Thyroid gland (tissue), 4 donors: ENCODE results near the gene UNC13D. TPM values are rescaled to one million over a fixed set of nuclear protein-coding genes. Genes with fewer than 3 reads are reported as not detected.

ENCODE experiments used
- DNase-seq, 2 donors: peaks; one replicate each; pipeline ENCODE4 v3.0.0-alpha.2; 2019
- H3K27ac ChIP-seq, 3 donors: fragments of 200-600 bp; sonication (generic); 1 replicate in 2 of 3; 2 replicates in 1 of 3; pipeline ENCODE4 v1.5.1; 2016 to 2019; ENCODE audit warnings: mild to moderate bottlenecking in 1 of 3, moderate library complexity in 1 of 3
- H3K27me3 ChIP-seq: fragments of 200-600 bp; sonication (generic); one replicate; pipeline ENCODE4 v1.5.1; 2019
- H3K36me3 ChIP-seq, 2 donors: fragments of 200-600 bp; sonication (generic); one replicate each; pipeline ENCODE4 v1.5.1; 2016 to 2019
- H3K4me1 ChIP-seq, 2 donors: fragments of 200-600 bp; sonication (generic); one replicate each; pipeline ENCODE4 v1.5.1; 2017 to 2019
- H3K4me3 ChIP-seq, 3 donors: fragments of 200-600 bp; sonication (generic); replicated peaks in 1 of 3; 1 replicate in 2 of 3; 2 replicates in 1 of 3; pipeline ENCODE4 v1.5.1; 2016; ENCODE audit warnings: mild to moderate bottlenecking in 1 of 3
- H3K9me3 ChIP-seq: fragments of 200-600 bp; sonication (generic); one replicate; pipeline ENCODE4 v1.5.1; 2017
- POLR2A ChIP-seq, 2 donors: fragments of 450-650 bp; IDR thresholded peaks; one replicate each; pipeline ENCODE4 v1.6.1; 2017; ENCODE audit warnings: antibody characterized with exemption in 2 of 2, mild to moderate bottlenecking in 2 of 2, moderate library complexity in 1 of 2
- WGBS, 2 donors: methylation state at CpG; one replicate each; pipeline ENCODE4 v1.1.5; 2017; 5-methylcytosine and 5-hydroxymethylcytosine counted together
- intact Hi-C: fragments of 100-400 bp; cut with DNase I; formaldehyde crosslinking; loops from one replicate; pipeline ENCODE4 v1.15.1; 2023
- total RNA-seq, 4 donors: library from RNA; depleted of rRNA; stranded (reverse); fragments of >200 nt; gene quantifications; one replicate each; pipeline ENCODE4 v1.2.3, GENCODE V29; 2016
- TF ChIP-seq, protein P1 (sequence below), 6 experiments: fragments of 200-600 bp in 3 of 6; fragments of 450-650 bp in 3 of 6; sonication (generic) in 3 of 6; IDR thresholded peaks; one replicate each; pipeline ENCODE4 v1.5.1; 2016 to 2019; ENCODE audit warnings: antibody characterized with exemption in 6 of 6, mild to moderate bottlenecking in 2 of 6, inconsistent platforms in 1 of 6, moderate library complexity in 1 of 6

Gene UNC13D
- total RNA-seq, 4 donors from 2014 or later: 4.0 to 8.1 (median 5.2) TPM

GRCh38 chr17:75848523-75849278 is 4.5 kb upstream of the UNC13D start:
- 35 to 43% methylated on average over 13 to 16 of the region's 16 CpGs for WGBS, 2 donors
- TF ChIP-seq POLR2A (IDR thresholded peaks at IDR 0.05): no peak
- TF ChIP-seq, protein P1, sequence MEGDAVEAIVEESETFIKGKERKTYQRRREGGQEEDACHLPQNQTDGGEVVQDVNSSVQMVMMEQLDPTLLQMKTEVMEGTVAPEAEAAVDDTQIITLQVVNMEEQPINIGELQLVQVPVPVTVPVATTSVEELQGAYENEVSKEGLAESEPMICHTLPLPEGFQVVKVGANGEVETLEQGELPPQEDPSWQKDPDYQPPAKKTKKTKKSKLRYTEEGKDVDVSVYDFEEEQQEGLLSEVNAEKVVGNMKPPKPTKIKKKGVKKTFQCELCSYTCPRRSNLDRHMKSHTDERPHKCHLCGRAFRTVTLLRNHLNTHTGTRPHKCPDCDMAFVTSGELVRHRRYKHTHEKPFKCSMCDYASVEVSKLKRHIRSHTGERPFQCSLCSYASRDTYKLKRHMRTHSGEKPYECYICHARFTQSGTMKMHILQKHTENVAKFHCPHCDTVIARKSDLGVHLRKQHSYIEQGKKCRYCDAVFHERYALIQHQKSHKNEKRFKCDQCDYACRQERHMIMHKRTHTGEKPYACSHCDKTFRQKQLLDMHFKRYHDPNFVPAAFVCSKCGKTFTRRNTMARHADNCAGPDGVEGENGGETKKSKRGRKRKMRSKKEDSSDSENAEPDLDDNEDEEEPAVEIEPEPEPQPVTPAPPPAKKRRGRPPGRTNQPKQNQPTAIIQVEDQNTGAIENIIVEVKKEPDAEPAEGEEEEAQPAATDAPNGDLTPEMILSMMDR (IDR thresholded peaks at IDR 0.05): peak in 5 of 6 experiments; percentile 35 to 60 (median 51)
- peaks cover 29 to 64% of the 10 kb centered on the region in 2 donors for H3K4me1 ChIP-seq
- intact Hi-C loops: loop anchor here (10.0 kb wide), 1 partner anchor 184 kb away; the partner anchor contains the start of genes RECQL5 and SAP30BP
- no peaks in the 10 kb centered on the region for H3K9me3 ChIP-seq
- H3K4me3 ChIP-seq: no peak overlapping the region
- peak; percentile 71 to 82 for DNase-seq
- peaks cover 52 to 54% of the 10 kb centered on the region in 2 donors for H3K36me3 ChIP-seq
- H3K27ac ChIP-seq: peak overlapping the region in 2 of 3 donors; percentile 49 to 90
- no peaks in the 10 kb centered on the region for H3K27me3 ChIP-seq

DNA sequence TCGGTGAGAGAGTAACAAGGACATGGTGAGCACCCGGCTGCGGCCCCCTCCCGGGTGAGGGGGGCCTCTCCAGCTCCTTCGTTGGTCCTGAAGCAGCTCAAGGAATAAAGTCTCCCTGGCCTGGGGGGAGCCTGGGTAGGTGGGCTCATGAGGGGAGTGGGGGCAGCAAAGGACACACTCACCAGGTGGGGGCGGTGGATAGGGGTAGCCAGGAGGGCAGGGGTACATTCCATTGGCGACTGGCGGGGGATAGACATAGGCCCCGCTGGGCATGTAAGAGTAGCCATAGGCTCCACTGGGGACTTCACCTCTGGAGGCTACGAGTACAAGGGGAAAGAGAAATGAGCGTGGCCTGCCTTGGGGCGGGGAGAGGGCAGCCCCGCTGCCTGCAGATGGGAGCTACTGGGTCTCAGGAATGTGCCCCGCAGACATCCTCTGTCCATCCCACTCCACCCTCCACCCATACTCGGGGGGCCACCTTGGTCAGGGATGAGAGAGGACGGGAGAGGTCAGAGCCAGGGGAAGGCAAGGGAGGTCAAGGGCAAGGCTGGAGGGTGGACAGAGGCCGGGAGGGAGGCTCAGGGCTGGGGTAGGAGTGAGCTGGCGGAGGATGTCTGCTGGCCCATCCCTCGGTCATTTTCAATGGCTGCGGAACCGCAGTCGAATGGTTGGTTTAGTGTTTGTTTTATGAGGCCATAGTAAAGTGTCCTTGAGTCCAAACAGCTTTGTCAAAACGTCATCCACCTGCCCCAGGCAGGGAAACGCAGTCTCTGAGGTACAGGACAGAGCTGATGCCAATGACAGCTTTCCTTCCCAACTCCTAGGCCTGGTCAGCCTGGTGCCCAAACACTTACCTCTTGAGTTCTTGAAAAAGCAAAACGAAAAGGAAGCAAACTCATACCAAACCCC is 3.7 kb upstream of the UNC13D start:
- peaks cover 25 to 56% of the 10 kb centered on the region in 2 donors for H3K4me1 ChIP-seq
- 83 to 85% methylated on average over 24 to 25 of the region's 25 CpGs for WGBS, 2 donors
- intact Hi-C loops: loop anchor here (10.0 kb wide), 1 partner anchor 183 kb away; the partner anchor contains the start of genes RECQL5 and SAP30BP
- no peak overlapping the region for H3K4me3 ChIP-seq
- H3K27me3 ChIP-seq: no peaks in the 10 kb centered on the region
- peaks cover 52 to 54% of the 10 kb centered on the region in 2 donors for H3K36me3 ChIP-seq
- no peaks in the 10 kb centered on the region for H3K9me3 ChIP-seq
- DNase-seq: no peak
- TF ChIP-seq POLR2A (IDR thresholded peaks at IDR 0.05): no peak
- TF ChIP-seq, protein P1 (IDR thresholded peaks at IDR 0.05): no peak
- H3K27ac ChIP-seq: peak overlapping the region in 2 of 3 donors; percentile 49 to 90

DNA sequence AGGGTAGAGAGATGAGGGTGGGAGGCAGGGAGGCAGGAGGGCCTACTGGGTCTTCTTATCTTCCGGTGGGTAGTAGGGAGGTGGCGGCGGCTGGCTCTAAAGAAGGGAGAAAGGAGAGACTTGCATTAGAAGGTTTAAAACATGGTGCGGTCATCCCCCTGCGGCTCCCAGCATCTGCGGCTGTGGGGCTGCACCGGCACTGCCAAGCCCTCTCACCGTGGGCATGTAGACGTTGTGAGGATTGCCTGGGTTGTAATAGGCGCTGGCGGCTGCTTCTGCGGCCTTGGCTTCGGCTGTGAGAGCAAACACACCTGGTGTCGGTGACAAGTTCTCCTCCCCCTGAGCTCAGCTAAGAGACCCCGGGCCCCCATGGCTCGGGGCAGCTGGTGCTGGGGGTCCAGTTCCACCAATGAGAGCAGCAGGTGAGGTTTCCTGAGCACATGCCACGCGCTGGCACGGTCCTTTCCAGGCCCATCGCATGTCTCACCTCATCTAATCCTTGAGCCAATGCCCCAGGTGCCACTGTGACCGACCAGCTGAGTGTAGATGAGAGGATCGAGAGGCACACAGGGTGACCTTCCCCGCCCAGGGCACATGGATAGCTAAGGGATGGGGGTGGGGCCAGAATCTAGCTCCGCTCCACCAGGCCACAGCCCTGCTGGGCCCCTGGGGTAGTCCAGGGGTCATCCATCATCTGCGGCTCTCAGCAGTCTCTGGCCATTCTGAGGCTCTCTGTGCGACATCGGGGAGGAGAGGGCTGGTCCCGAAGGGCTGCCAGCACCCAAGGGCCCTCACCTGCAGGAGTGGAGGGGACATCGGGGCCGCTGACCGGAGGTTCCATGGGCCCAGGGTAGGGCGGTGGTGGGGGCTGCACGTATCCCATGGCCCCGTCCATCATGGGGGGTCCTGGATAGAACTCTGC is 2.7 kb upstream of the UNC13D start:
- 90 to 95% methylated on average over 24 to 28 of the region's 34 CpGs for WGBS, 2 donors
- Histone ChIP-seq H3K4me3 (no peak overlapping the region), H3K27ac (peak overlapping the region in 2 of 3 donors; percentile 83 to 90), H3K27me3 (no peaks in the 10 kb centered on the region), H3K36me3 (peaks cover 52 to 54% of the 10 kb centered on the region in 2 donors), H3K4me1 (peaks cover 25 to 54% of the 10 kb centered on the region in 2 donors), H3K9me3 (no peaks in the 10 kb centered on the region)
- no peak for TF ChIP-seq POLR2A (IDR thresholded peaks at IDR 0.05)
- TF ChIP-seq, protein P1 (IDR thresholded peaks at IDR 0.05): no peak
- intact Hi-C loops: loop anchor here (10.0 kb wide), 1 partner anchor 182 kb away; the partner anchor contains the start of genes RECQL5 and SAP30BP
- no peak for DNase-seq

DNA sequence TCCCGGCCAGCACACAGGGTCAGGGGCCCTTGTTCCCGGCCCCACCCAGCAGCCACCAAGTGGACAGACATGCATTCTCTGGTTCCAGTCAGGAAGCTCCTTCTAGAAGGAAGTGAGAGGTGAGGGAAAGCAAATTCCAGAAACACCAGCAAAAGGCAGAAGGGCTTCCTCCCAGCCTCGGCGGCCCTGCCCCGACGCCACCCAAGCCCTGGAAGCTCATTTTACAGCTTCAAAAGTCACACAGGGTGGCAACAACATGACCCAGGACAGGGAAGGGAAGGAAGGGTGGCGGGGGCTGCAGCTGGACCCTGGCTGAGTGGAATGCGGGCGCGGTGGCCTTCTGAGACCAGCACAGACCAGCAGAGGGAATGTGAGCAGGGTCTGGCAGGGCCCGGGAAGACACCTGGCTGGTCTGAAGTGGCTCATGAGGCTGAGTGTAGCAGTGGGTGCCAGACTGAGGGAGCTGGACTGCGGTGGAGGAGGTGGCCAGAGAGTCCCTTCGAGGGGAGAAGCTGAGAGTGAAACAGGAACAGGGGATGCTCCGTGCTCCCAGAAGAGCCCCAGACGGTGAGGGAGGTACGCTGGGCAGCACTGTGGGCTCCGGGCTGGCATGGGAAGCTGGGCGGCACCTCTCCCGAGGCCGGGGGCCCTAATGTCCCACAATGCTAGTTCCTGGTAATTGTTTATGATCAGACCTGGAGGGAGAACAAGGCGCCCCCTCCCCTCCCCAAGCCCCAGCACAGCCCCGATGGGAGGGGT is 1.9 kb upstream of the UNC13D start:
- no peaks in the 10 kb centered on the region for H3K27me3 ChIP-seq
- H3K9me3 ChIP-seq: no peaks in the 10 kb centered on the region
- TF ChIP-seq, protein P1 (IDR thresholded peaks at IDR 0.05): no peak
- no peak for TF ChIP-seq POLR2A (IDR thresholded peaks at IDR 0.05)
- DNase-seq: no peak
- peaks cover 48 to 50% of the 10 kb centered on the region in 2 donors for H3K36me3 ChIP-seq
- H3K27ac ChIP-seq: peak overlapping the region; percentile 83 to 94 (median 90)
- 70 to 78% methylated on average over 22 of the region's 22 CpGs for WGBS, 2 donors
- no peak overlapping the region for H3K4me3 ChIP-seq
- intact Hi-C loops: loop anchor here (10.0 kb wide), 1 partner anchor 181 kb away; the partner anchor contains the start of genes RECQL5 and SAP30BP
- H3K4me1 ChIP-seq: peaks cover 25 to 54% of the 10 kb centered on the region in 2 donors
